GM12891 (cell line): Measurements from ENCODE around the gene FPGS.

Experiments
- DNase-seq: peaks from one replicate; pipeline ENCODE4 v3.0.0; 2011; ENCODE audit warnings: low spot score; ENCODE audit not compliant: insufficient read length
- FAIRE-seq: peaks from 2 replicates; lab custom pipeline; 2011; peaks lifted over from hg19 to GRCh38; lab: Jason Lieb, UNC
- PAX5 ChIP-seq: IDR thresholded peaks from 2 replicates; pipeline ENCODE4 v1.6.1; 2011; ENCODE audit warnings: low read length, moderate library complexity, mild to moderate bottlenecking; ENCODE audit not compliant: insufficient read depth, severe bottlenecking
- POLR2A ChIP-seq: IDR thresholded peaks from 2 replicates; pipeline ENCODE4 v1.6.1; 2011; ENCODE audit warnings: low read depth, low read length, control low read depth
- POLR2AphosphoS5 ChIP-seq: IDR thresholded peaks from 2 replicates; pipeline ENCODE4 v1.6.1; 2011; ENCODE audit warnings: low read depth, low read length, control low read depth
- POU2F2 ChIP-seq: IDR thresholded peaks from 2 replicates; pipeline ENCODE4 v1.6.1; 2011; ENCODE audit warnings: low read depth, mild to moderate bottlenecking, control low read depth, low read length, moderate library complexity
- SPI1 ChIP-seq: IDR thresholded peaks from 2 replicates; pipeline ENCODE4 v1.6.1; 2011; ENCODE audit warnings: low read depth, low read length, control low read depth
- TAF1 ChIP-seq: IDR thresholded peaks from 2 replicates; pipeline ENCODE4 v1.6.1; 2011; ENCODE audit warnings: low read depth, low read length, control low read depth

Gene FPGS

GRCh38 chr9:127847833-127848755 is 45.4 kb downstream of the FPGS start:
- no peak for TF ChIP-seq PAX5
- no peak for TF ChIP-seq POLR2A
- TF ChIP-seq POLR2AphosphoS5: no peak
- TF ChIP-seq TAF1: no peak
- TF ChIP-seq POU2F2: no peak
- TF ChIP-seq SPI1: no peak
- FAIRE-seq (no peak), DNase-seq (no peak)

GRCh38 chr9:127848756-127849504 is 46.2 kb downstream of the FPGS start:
- FAIRE-seq (no peak), DNase-seq (no peak)
- TF ChIP-seq POU2F2: no peak
- TF ChIP-seq TAF1: no peak
- no peak for TF ChIP-seq SPI1
- no peak for TF ChIP-seq POLR2A
- TF ChIP-seq POLR2AphosphoS5: no peak
- TF ChIP-seq PAX5: no peak

- TF ChIP-seq PAX5 (no peak), SPI1 (no peak), POU2F2 (no peak), POLR2AphosphoS5 (no peak), TAF1 (no peak), POLR2A (no peak)
- no peak for DNase-seq
- no peak for FAIRE-seq
Measured at GRCh38 chr9:127850286-127850830, 47.7 kb downstream of the FPGS start.

GRCh38 chr9:127852829-127853228 is 50.1 kb downstream of the FPGS start:
- FAIRE-seq (no peak), DNase-seq (no peak)
- TF ChIP-seq POLR2A: no peak
- TF ChIP-seq POLR2AphosphoS5: no peak
- no peak for TF ChIP-seq SPI1
- TF ChIP-seq POU2F2: no peak
- TF ChIP-seq TAF1: no peak
- TF ChIP-seq PAX5: no peak

- TF ChIP-seq PAX5 (no peak), POU2F2 (no peak), POLR2AphosphoS5 (no peak), POLR2A (no peak), TAF1 (no peak)
- FAIRE-seq (no peak), DNase-seq (no peak)
Measured at GRCh38 chr9:127853312-127854183, 50.9 kb downstream of the FPGS start.

- no peak for TF ChIP-seq PAX5
- no peak for TF ChIP-seq SPI1
- no peak for TF ChIP-seq POLR2A
- TF ChIP-seq POU2F2: no peak
- no peak for TF ChIP-seq POLR2AphosphoS5
- TF ChIP-seq TAF1: no peak
- FAIRE-seq (no peak), DNase-seq (no peak)
Measured at GRCh38 chr9:127854184-127854806, 51.6 kb downstream of the FPGS start, which contains the start of gene ENG. ENG (minus strand) TSS chr9:127854658; CDS start chr9:127854355, 303 bp downstream.

GRCh38 chr9:127854960-127855359 is 52.3 kb downstream of the FPGS start:
- FAIRE-seq (no peak), DNase-seq (no peak)
- TF ChIP-seq TAF1 (no peak), POU2F2 (no peak), POLR2A (no peak), POLR2AphosphoS5 (no peak), SPI1 (no peak), PAX5 (no peak)

- DNase-seq (no peak), FAIRE-seq (no peak)
- no peak for TF ChIP-seq POU2F2
- TF ChIP-seq SPI1: no peak
- TF ChIP-seq POLR2AphosphoS5: no peak
- no peak for TF ChIP-seq TAF1
- TF ChIP-seq POLR2A: no peak
- no peak for TF ChIP-seq PAX5
Measured at GRCh38 chr9:127855522-127855921, 52.8 kb downstream of the FPGS start.
